GM23248 (cell line): ENCODE results near the gene IL17C.

Source experiments
- EZH2 ChIP-seq: fragments of 200-600 bp; sonication (generic); IDR thresholded peaks from 2 replicates; pipeline ENCODE4 v1.6.1; 2018; ENCODE audit warnings: antibody characterized with exemption, mild to moderate bottlenecking; ENCODE audit not compliant: insufficient read depth, poor library complexity, severe bottlenecking
- EZH2phosphoT487 ChIP-seq: fragments of 200-600 bp; sonication (generic); IDR thresholded peaks from 2 replicates; pipeline ENCODE4 v1.6.1; 2018; ENCODE audit warnings: antibody characterized with exemption, moderate library complexity, mild to moderate bottlenecking, low read depth; ENCODE audit not compliant: insufficient read depth

GRCh38 chr16:88606148-88606757, 32.1 kb upstream of the IL17C start:
- no peak for TF ChIP-seq EZH2
- TF ChIP-seq EZH2phosphoT487 = no peak
